ENCODE measurements around the gene OR13C5. TPM values are rescaled to one million over a fixed set of nuclear protein-coding genes. Genes with fewer than 3 reads are reported as not detected.

Gene OR13C5
- total RNA-seq, 1 experiment from 2014 or later = not detected

DNA sequence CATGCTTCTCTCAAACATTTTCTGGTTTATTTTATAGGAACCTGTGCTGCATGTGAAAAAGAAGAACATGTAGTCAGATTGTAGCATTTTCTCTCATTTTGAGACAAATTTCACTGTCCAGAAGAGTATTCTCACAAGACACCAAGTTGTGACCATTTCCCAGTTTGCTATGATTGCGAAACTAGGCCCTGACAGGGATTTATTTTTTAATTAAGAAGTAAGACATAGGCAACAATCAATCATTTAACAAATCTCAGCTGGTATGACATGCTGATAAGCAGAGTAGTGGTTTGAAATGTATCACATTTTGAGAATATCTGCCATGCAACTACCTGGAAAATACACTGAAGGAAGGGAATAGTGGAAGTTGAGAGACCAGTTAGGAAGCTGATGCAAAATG lies 18.7 kb downstream of the OR13C5 start:
- Histone ChIP-seq H3K4me3 (no peak overlapping the region), H3K4me1 (replicated peaks) (no peaks in the 10 kb centered on the region), H3K27ac (no peak overlapping the region), H3K36me3 (no peaks in the 10 kb centered on the region), H3K27me3 (replicated peaks) (no peaks in the 10 kb centered on the region), H3K9me3 (replicated peaks) (no peaks in the 10 kb centered on the region)
- no peak for DNase-seq (ENCODE audit: low read depth in 1 of 2, low spot score in 2 of 2)

DNA sequence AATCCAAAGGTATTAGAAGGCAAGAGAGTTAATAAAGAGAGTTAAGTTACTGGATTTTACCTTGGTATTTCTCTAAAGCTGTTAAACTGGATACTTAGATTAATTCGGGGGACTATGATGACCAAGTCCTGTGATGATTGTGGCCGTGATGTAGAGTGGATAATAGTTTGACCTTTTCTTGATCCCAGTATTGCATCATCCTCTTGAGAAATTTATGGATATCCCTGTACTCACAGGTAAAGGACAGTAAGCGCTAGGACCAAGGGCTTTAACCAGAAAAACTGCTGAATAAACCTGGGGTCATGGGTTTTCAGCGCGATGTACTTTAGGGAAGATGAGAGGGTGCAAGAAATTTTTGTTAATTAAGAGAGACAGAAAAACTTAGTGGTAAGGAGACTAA lies 21.9 kb downstream of the OR13C5 start:
- no peak overlapping the region for H3K4me3 ChIP-seq
- no peak overlapping the region for H3K27ac ChIP-seq
- DNase-seq (ENCODE audit: low read depth in 1 of 2, low spot score in 2 of 2) = no peak
- no peaks in the 10 kb centered on the region for H3K4me1 ChIP-seq (replicated peaks)
- H3K36me3 ChIP-seq = no peaks in the 10 kb centered on the region
- H3K27me3 ChIP-seq (replicated peaks) = no peaks in the 10 kb centered on the region
- H3K9me3 ChIP-seq (replicated peaks) = no peaks in the 10 kb centered on the region

- peaks cover 3% of the 10 kb centered on the region; the same call in 1 of the 2 replicates for H3K9me3 ChIP-seq (replicated peaks)
- no peaks in the 10 kb centered on the region for H3K27me3 ChIP-seq (replicated peaks)
- H3K4me1 ChIP-seq (replicated peaks) = no peaks in the 10 kb centered on the region
- H3K4me3 ChIP-seq = no peak overlapping the region
- H3K27ac ChIP-seq = no peak overlapping the region
- no peaks in the 10 kb centered on the region for H3K36me3 ChIP-seq
- DNase-seq (ENCODE audit: low read depth in 1 of 2, low spot score in 2 of 2) = no peak
These were observed 23.8 kb downstream of the OR13C5 start for GRCh38 chr9:104575456-104575855.

DNA sequence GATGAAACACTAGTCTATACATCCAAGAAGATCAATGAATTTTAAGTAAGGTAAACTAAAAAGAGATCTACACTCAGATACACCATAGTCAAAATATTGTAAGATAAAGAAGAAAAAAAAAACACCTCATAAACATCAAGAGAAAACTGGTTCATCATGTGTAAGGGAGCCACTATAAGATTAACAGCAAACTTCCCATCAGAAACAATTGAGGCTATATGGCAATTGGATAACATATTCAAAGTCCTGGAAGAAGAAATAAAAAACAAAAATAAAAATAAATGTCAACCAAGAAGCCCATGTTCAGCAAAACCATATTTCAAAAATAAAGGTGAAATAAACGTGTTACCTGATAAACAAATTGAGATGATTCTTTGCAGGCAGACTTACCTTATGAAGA lies 26.6 kb downstream of the OR13C5 start:
- no peaks in the 10 kb centered on the region for H3K27me3 ChIP-seq (replicated peaks)
- H3K4me3 ChIP-seq = no peak overlapping the region
- H3K9me3 ChIP-seq (replicated peaks) = peaks cover 3% of the 10 kb centered on the region; the same call in 1 of the 2 replicates
- DNase-seq (ENCODE audit: low read depth in 1 of 2, low spot score in 2 of 2) = no peak
- H3K27ac ChIP-seq = no peak overlapping the region
- no peaks in the 10 kb centered on the region for H3K36me3 ChIP-seq
- H3K4me1 ChIP-seq (replicated peaks) = no peaks in the 10 kb centered on the region

- no peak for DNase-seq (ENCODE audit: low read depth in 1 of 2, low spot score in 2 of 2)
- H3K9me3 ChIP-seq (replicated peaks) = peaks cover 3% of the 10 kb centered on the region; the same call in 1 of the 2 replicates
- H3K27me3 ChIP-seq (replicated peaks) = no peaks in the 10 kb centered on the region
- no peaks in the 10 kb centered on the region for H3K36me3 ChIP-seq
- no peak within 1 kb of the TSS for H3K4me3 ChIP-seq
- H3K4me1 ChIP-seq (replicated peaks) = no peaks in the 10 kb centered on the region
- H3K27ac ChIP-seq = no peak within 1 kb of the TSS
These were observed 30.3 kb downstream of the OR13C5 start, which contains the start of gene OR13C8 for GRCh38 chr9:104568868-104569267. OR13C8 (plus strand) TSS chr9:104569168; CDS start chr9:104569168, 0 bp downstream.

DNA sequence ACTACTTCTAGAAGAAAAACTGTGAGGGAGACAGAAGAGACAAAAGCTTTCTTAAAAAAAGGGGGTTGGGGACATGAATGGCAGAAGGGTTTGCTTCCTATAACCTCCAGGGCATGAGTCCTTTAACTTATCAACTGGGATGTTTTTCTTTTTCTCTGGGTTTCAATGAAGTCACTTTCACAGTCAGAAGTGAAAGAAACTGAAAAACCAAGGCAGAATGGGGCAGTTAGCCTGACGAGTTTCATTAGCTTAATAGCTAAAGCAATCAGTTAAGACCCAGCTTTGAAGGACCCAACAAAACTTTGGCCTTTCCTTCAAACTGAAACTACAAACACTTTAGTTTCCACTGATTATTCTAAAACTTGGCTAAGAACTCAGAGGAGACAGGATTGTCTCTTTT lies 34.9 kb downstream of the OR13C5 start:
- Histone ChIP-seq H3K27me3 (replicated peaks) (no peaks in the 10 kb centered on the region), H3K4me1 (replicated peaks) (no peaks in the 10 kb centered on the region), H3K4me3 (no peak overlapping the region), H3K27ac (no peak overlapping the region), H3K36me3 (no peaks in the 10 kb centered on the region), H3K9me3 (replicated peaks) (no peaks in the 10 kb centered on the region)
- DNase-seq (ENCODE audit: low read depth in 1 of 2, low spot score in 2 of 2) = no peak

DNA sequence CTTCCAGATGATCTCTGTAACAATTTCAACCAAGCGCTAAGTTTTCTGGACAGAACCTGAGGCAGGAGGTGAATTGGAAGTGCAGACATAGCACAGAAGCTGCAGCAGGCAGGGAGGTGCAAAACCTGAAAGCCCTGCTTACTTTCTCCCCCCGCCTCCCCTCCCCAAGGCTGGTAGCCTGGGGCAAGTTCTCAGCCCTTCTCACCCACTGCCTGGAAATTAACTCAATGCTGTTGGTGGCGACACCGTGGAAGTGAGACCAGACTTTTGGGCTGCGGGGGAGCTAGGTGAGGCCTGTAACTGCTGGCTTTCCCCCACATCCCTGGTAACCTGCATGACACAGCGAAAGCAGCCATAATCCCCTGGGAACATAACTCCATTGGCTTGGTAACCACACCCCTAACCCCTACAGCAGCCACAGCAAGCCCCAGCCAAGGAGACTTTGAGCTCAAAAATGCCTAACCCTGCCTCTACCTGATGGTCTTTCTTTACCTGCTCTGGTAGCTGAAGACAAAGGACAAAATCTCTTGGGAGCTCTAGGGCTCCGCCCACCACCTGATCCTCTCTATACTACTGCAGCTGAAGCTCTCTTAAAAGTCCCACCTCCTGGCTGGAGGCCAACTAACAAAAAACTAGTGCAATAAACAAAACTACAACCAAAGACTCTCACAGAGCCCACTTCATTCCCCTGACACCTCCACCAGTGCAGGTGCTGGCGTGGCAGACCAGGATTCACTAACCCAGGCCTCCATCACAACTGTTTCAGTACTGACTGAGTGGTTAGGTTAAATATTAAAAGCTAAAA lies 42.2 kb downstream of the OR13C5 start:
- H3K4me1 ChIP-seq (replicated peaks) = peaks cover 7% of the 10 kb centered on the region; the same call in 1 of the 2 replicates
- H3K36me3 ChIP-seq = no peaks in the 10 kb centered on the region
- H3K9me3 ChIP-seq (replicated peaks) = no peaks in the 10 kb centered on the region
- no peak for DNase-seq (ENCODE audit: low read depth in 1 of 2, low spot score in 2 of 2)
- no peaks in the 10 kb centered on the region for H3K27me3 ChIP-seq (replicated peaks)
- H3K4me3 ChIP-seq = no peak overlapping the region
- no peak overlapping the region for H3K27ac ChIP-seq

DNA sequence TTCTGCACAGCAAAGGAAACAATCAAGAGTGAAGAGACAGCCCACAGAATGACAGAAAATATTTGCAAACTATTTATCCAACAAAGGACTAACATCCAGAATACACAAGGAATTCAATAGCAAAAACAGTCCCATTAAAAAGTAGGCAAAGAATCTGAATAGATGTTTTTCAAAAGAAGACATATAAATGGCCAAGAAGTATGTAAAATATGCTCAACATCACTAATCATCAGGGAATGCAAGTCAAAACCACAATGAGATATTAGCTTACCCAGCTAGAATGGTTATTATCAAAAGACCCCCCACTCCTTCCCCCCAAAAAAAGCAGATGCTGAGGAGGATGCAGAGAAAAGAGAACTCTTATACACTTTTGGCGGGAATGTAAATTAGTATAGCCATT lies 43.7 kb downstream of the OR13C5 start:
- no peak overlapping the region for H3K4me3 ChIP-seq
- DNase-seq (ENCODE audit: low read depth in 1 of 2, low spot score in 2 of 2) = no peak
- H3K36me3 ChIP-seq = no peaks in the 10 kb centered on the region
- H3K27me3 ChIP-seq (replicated peaks) = no peaks in the 10 kb centered on the region
- H3K27ac ChIP-seq = no peak overlapping the region
- no peaks in the 10 kb centered on the region for H3K9me3 ChIP-seq (replicated peaks)
- peaks cover 7% of the 10 kb centered on the region; the same call in 1 of the 2 replicates for H3K4me1 ChIP-seq (replicated peaks)

DNA sequence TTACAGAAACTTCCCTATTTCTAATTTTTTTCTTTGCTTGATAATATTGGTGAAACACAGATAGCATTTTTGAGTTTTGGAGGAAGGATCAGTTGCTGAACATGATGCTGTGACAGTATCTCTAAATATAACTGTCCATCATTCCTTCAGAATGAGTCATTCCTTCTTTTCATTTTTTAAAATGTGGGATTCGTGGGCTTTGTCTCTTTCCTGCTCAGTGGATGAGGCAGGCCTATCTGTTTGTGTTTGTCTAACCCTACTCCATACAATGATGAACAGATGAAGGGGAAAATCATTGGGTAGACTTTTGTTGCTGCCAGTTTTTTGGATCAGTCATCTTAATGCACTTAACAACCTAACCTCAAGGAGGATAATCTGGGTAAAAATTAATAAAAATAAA lies 46.0 kb downstream of the OR13C5 start:
- H3K27ac ChIP-seq = no peak overlapping the region
- peak in 1 of 2 experiments; percentile 29 for DNase-seq (ENCODE audit: low read depth in 1 of 2, low spot score in 2 of 2)
- no peaks in the 10 kb centered on the region for H3K27me3 ChIP-seq (replicated peaks)
- H3K4me1 ChIP-seq (replicated peaks) = peaks cover 7% of the 10 kb centered on the region; the same call in 1 of the 2 replicates
- no peaks in the 10 kb centered on the region for H3K9me3 ChIP-seq (replicated peaks)
- H3K36me3 ChIP-seq = no peaks in the 10 kb centered on the region
- H3K4me3 ChIP-seq = no peak overlapping the region

Other genes starting within 250 kb of the OR13C5 start
- gene OR13F1, start 95.2 kb downstream of the OR13C5 start, total RNA-seq (2014; rRNA removed; shearing (Covaris generic)) = not detected in 2 replicates
- gene OR13C4, start 72.2 kb downstream of the OR13C5 start, total RNA-seq (2014; rRNA removed; shearing (Covaris generic)) = not detected in 2 replicates
- gene OR13C3, start 62.6 kb downstream of the OR13C5 start, total RNA-seq (2014; rRNA removed; shearing (Covaris generic)) = not detected in 2 replicates
- not detected in 2 replicates for gene OR13C8, start 30.2 kb downstream of the OR13C5 start, total RNA-seq (2014; rRNA removed; shearing (Covaris generic))
- not detected in 2 replicates for gene OR13C2, start 6.2 kb upstream of the OR13C5 start, total RNA-seq (2014; rRNA removed; shearing (Covaris generic))
- gene OR13C9, start 18.8 kb upstream of the OR13C5 start, total RNA-seq (2014; rRNA removed; shearing (Covaris generic)) = not detected in 2 replicates
- not detected in 2 replicates for gene OR13D1, start 95.1 kb upstream of the OR13C5 start, total RNA-seq (2014; rRNA removed; shearing (Covaris generic))
- gene NIPSNAP3A, start 148.3 kb upstream of the OR13C5 start, total RNA-seq (2014; rRNA removed; shearing (Covaris generic)) = 65.2 and 79.8 TPM in 2 replicates
- 0.42 and 0.97 TPM in 2 replicates for gene NIPSNAP3B, start 164.7 kb upstream of the OR13C5 start, total RNA-seq (2014; rRNA removed; shearing (Covaris generic))